HG03064 (cell line): ENCODE data around the gene POLN.
"Not testable (repeated sequence)": the region's sequence is repeated elsewhere in the genome, so short reads cannot be mapped to it uniquely, and the experiment has no call there.

Source experiments
- ATAC-seq: cut with Tn5 transposase; IDR thresholded peaks from one replicate; pipeline ENCODE4 v1.9.1; 2021; ENCODE audit warnings: low read depth; ENCODE audit not compliant: unreplicated experiment

POLN gene

GRCh38 chr4:2047031-2047660 is 194.8 kb downstream of the POLN start:
- ATAC-seq = no peak

- no peak for ATAC-seq
These were observed 195.6 kb downstream of the POLN start for GRCh38 chr4:2046031-2046961.

- ATAC-seq = no peak
These were observed 196.4 kb downstream of the POLN start for GRCh38 chr4:2045518-2045951.

GRCh38 chr4:2044542-2045517 is 197.1 kb downstream of the POLN start:
- no peak for ATAC-seq

GRCh38 chr4:2044119-2044485 is 197.8 kb downstream of the POLN start:
- ATAC-seq = no peak

GRCh38 chr4:2043396-2044118 is 198.4 kb downstream of the POLN start:
- no peak for ATAC-seq

GRCh38 chr4:2042947-2043395 is 198.9 kb downstream of the POLN start:
- no peak for ATAC-seq

- no peak for ATAC-seq
These were observed 199.5 kb downstream of the POLN start for GRCh38 chr4:2042204-2042946.

- no peak for ATAC-seq
These were observed 200.4 kb downstream of the POLN start for GRCh38 chr4:2041239-2042130.

GRCh38 chr4:2040391-2041238 is 201.3 kb downstream of the POLN start:
- ATAC-seq = no peak

GRCh38 chr4:2036866-2037265 is 205.1 kb downstream of the POLN start:
- no peak for ATAC-seq

- ATAC-seq = no peak
These were observed 205.6 kb downstream of the POLN start for GRCh38 chr4:2036327-2036726.

GRCh38 chr4:2031161-2031560 is 210.8 kb downstream of the POLN start:
- not testable (repeated sequence) for ATAC-seq

GRCh38 chr4:2027120-2027519 is 214.8 kb downstream of the POLN start:
- not testable (repeated sequence) for ATAC-seq

GRCh38 chr4:2025817-2026216 is 216.1 kb downstream of the POLN start:
- ATAC-seq = no peak

GRCh38 chr4:2024683-2025082 is 217.2 kb downstream of the POLN start:
- no peak for ATAC-seq
